ENCODE results near the gene SPHK2.
A peak's percentile ranks its signal among the peaks of the same experiment; 100 is the strongest.

Gene SPHK2

GRCh38 chr19:48631225-48631624 is 11.9 kb downstream of the SPHK2 start:
- H3K27ac ChIP-seq: peak overlapping the region; percentile 95
- TF ChIP-seq CTCF (conservative IDR thresholded peaks at IDR 0.05): no peak

GRCh38 chr19:48632286-48632685 is 13.0 kb downstream of the SPHK2 start:
- H3K27ac ChIP-seq: peak overlapping the region; percentile 95

GRCh38 chr19:48632692-48633147 is 13.4 kb downstream of the SPHK2 start:
- no peak for TF ChIP-seq CTCF (conservative IDR thresholded peaks at IDR 0.05)
- peak overlapping the region; percentile 95 for H3K27ac ChIP-seq

GRCh38 chr19:48633148-48634035 is 14.1 kb downstream of the SPHK2 start:
- no peak for TF ChIP-seq CTCF (conservative IDR thresholded peaks at IDR 0.05)
- peak overlapping the region; percentile 95 for H3K27ac ChIP-seq

GRCh38 chr19:48634036-48634342 is 14.7 kb downstream of the SPHK2 start:
- H3K27ac ChIP-seq: peak overlapping the region; percentile 95
- TF ChIP-seq CTCF (conservative IDR thresholded peaks at IDR 0.05): no peak

GRCh38 chr19:48634424-48635262 is 15.3 kb downstream of the SPHK2 start:
- no peak for TF ChIP-seq CTCF (conservative IDR thresholded peaks at IDR 0.05)
- H3K27ac ChIP-seq: peak overlapping the region; percentile 95

GRCh38 chr19:48635263-48635965 is 16.1 kb downstream of the SPHK2 start:
- H3K27ac ChIP-seq: peak overlapping the region; percentile 95
- TF ChIP-seq CTCF (conservative IDR thresholded peaks at IDR 0.05): no peak
